ENCODE measurements around the gene SPATA20. TPM values are rescaled to one million over a fixed set of nuclear protein-coding genes. Genes with fewer than 3 reads are reported as not detected.

SPATA20 gene
- total RNA-seq, 1 donor = 142 TPM

GRCh38 chr17:50541402-50541715 is 5.6 kb upstream of the SPATA20 start:
- Histone ChIP-seq H3K79me2 (ENCODE audit: insufficient read depth, low read length) (no peaks in the 10 kb centered on the region), H4K20me1 (ENCODE audit: insufficient read depth, low read length) (no peaks in the 10 kb centered on the region), H3K4me3 (ENCODE audit: insufficient read depth, low read length) (peak overlapping the region; percentile 76), H3K4me2 (ENCODE audit: insufficient read depth, low read length) (peak overlapping the region; percentile 92), H3K9me3 (ENCODE audit: low read depth, low read length) (no peaks in the 10 kb centered on the region), H3K4me1 (ENCODE audit: insufficient read depth, low read length) (peaks cover 13% of the 10 kb centered on the region), H3K27me3 (ENCODE audit: insufficient read depth, low read length) (no peaks in the 10 kb centered on the region), H3K36me3 (ENCODE audit: insufficient read depth, low read length) (no peaks in the 10 kb centered on the region), H3K27ac (ENCODE audit: low read depth, low read length) (peak overlapping the region; percentile 37), H2AFZ (ENCODE audit: low read length) (peak overlapping the region; percentile 89)
- TF ChIP-seq CTCF (IDR thresholded peaks at IDR 0.05; ENCODE audit: extremely low read depth, low read depth, low read length) = no peak
- no peak for DNase-seq (ENCODE audit: insufficient read length, low spot score, missing footprints)

GRCh38 chr17:50541716-50542688 is 5.0 kb upstream of the SPATA20 start:
- peak; percentile 100 for DNase-seq (ENCODE audit: insufficient read length, low spot score, missing footprints)
- H4K20me1 ChIP-seq (ENCODE audit: insufficient read depth, low read length) = no peaks in the 10 kb centered on the region
- no peaks in the 10 kb centered on the region for H3K36me3 ChIP-seq (ENCODE audit: insufficient read depth, low read length)
- H3K27me3 ChIP-seq (ENCODE audit: insufficient read depth, low read length) = no peaks in the 10 kb centered on the region
- H3K4me3 ChIP-seq (ENCODE audit: insufficient read depth, low read length) = peak overlapping the region; percentile 76
- H3K4me1 ChIP-seq (ENCODE audit: insufficient read depth, low read length) = peaks cover 13% of the 10 kb centered on the region
- peak; percentile 14 for TF ChIP-seq CTCF (IDR thresholded peaks at IDR 0.05; ENCODE audit: extremely low read depth, low read depth, low read length)
- H3K9me3 ChIP-seq (ENCODE audit: low read depth, low read length) = no peaks in the 10 kb centered on the region
- H3K4me2 ChIP-seq (ENCODE audit: insufficient read depth, low read length) = peak overlapping the region; percentile 92
- H3K79me2 ChIP-seq (ENCODE audit: insufficient read depth, low read length) = no peaks in the 10 kb centered on the region
- peak overlapping the region; percentile 37 for H3K27ac ChIP-seq (ENCODE audit: low read depth, low read length)
- H2AFZ ChIP-seq (ENCODE audit: low read length) = peak overlapping the region; percentile 98

GRCh38 chr17:50542795-50543774 is 3.9 kb upstream of the SPATA20 start:
- Histone ChIP-seq H4K20me1 (ENCODE audit: insufficient read depth, low read length) (no peaks in the 10 kb centered on the region), H2AFZ (ENCODE audit: low read length) (no peak overlapping the region), H3K36me3 (ENCODE audit: insufficient read depth, low read length) (no peaks in the 10 kb centered on the region), H3K9me3 (ENCODE audit: low read depth, low read length) (no peaks in the 10 kb centered on the region), H3K4me2 (ENCODE audit: insufficient read depth, low read length) (peak overlapping the region; percentile 92), H3K27ac (ENCODE audit: low read depth, low read length) (no peak overlapping the region), H3K4me1 (ENCODE audit: insufficient read depth, low read length) (peaks cover 19% of the 10 kb centered on the region), H3K79me2 (ENCODE audit: insufficient read depth, low read length) (peaks cover 8% of the 10 kb centered on the region), H3K27me3 (ENCODE audit: insufficient read depth, low read length) (no peaks in the 10 kb centered on the region), H3K4me3 (ENCODE audit: insufficient read depth, low read length) (peak overlapping the region; percentile 76)
- no peak for DNase-seq (ENCODE audit: insufficient read length, low spot score, missing footprints)
- TF ChIP-seq CTCF (IDR thresholded peaks at IDR 0.05; ENCODE audit: extremely low read depth, low read depth, low read length) = no peak
